HepG2 (cell line): ENCODE data around the gene NISCH. TPM values are rescaled to one million over a fixed set of nuclear protein-coding genes. Genes with fewer than 3 reads are reported as not detected.

Source experiments
- ATAC-seq: fragments of 200-7000 bp; cut with Tn5 transposase; 3 replicates; pipeline ENCODE4 v1.9.1; 2020; ENCODE audit warnings: mild to moderate bottlenecking, moderate library complexity
- BruUV-seq: library from RNA; stranded (reverse); fragments of 400-500 nt; replicated peaks from 2 replicates; lab custom pipeline; 2021; lab: Mats Ljungman, UMichigan
- CTCF ChIA-PET: fragments of 300-600 bp; formaldehyde crosslinking; extraction: SDS; loops from one replicate; lab custom pipeline; 2021; ENCODE audit warnings: low total read pairs, inconsistent platforms, low intra/inter-chr PET ratio; lab: Yijun Ruan, JAX
- POLR2A ChIA-PET: fragments of 350-600 bp; sonication (Branson Sonifier 250); formaldehyde crosslinking; loops from one replicate; lab custom pipeline; 2020; ENCODE audit warnings: antibody characterized with exemption, inconsistent platforms; lab: Yijun Ruan, JAX
- DNase-seq: peaks from one replicate; pipeline ENCODE4 v3.0.0-alpha.2; 2015; ENCODE audit warnings: low spot score
- FAIRE-seq: peaks from 3 replicates; lab custom pipeline; 2011; peaks lifted over from hg19 to GRCh38; lab: Jason Lieb, UNC
- H2AFZ ChIP-seq: one replicate; pipeline ENCODE4 v1.6.1; 2011; ENCODE audit warnings: low read length, inconsistent platforms
- H3K27ac ChIP-seq: fragments of 300-600 bp; 3 replicates; pipeline ENCODE4 v1.8.0; 2011; ENCODE audit warnings: mixed run types, mild to moderate bottlenecking, mixed read lengths, low read length, inconsistent platforms; ENCODE audit not compliant: insufficient read depth; ENCODE audit errors: extremely low read length
- H3K27me3 ChIP-seq, 2 experiments: fragments of 200-600 bp in 1 of 2; 2 replicates in 1 of 2; 3 replicates in 1 of 2; pipeline versions ENCODE4 v1.6.0 to v1.8.0; 2011; ENCODE audit warnings: low read length in 2 of 2, mild to moderate bottlenecking in 2 of 2, moderate library complexity in 2 of 2, inconsistent platforms in 1 of 2; ENCODE audit not compliant: insufficient read depth in 2 of 2, control insufficient read depth in 1 of 2
- H3K36me3 ChIP-seq, 2 experiments: fragments of 200-600 bp in 1 of 2; replicated peaks in 1 of 2; 2 replicates in 1 of 2; 3 replicates in 1 of 2; pipeline versions ENCODE4 v1.5.1 to v1.8.0; 2011; ENCODE audit warnings: low read length in 2 of 2, inconsistent platforms in 1 of 2; ENCODE audit not compliant: insufficient read depth in 2 of 2, control insufficient read depth in 1 of 2
- H3K4me1 ChIP-seq: 2 replicates; pipeline ENCODE4 v1.5.1; 2012; ENCODE audit warnings: low read length, inconsistent platforms; ENCODE audit not compliant: insufficient read depth
- H3K4me2 ChIP-seq: 2 replicates; pipeline ENCODE4 v1.6.0; 2011; ENCODE audit warnings: low read depth, low read length, inconsistent platforms
- H3K4me3 ChIP-seq, 3 experiments: fragments of 200-600 bp in 1 of 3; sonication (generic), shearing (Covaris generic) in 1 of 3; replicated peaks in 1 of 3; 2 replicates each; pipeline ENCODE4 v1.5.1; 2011 to 2016; ENCODE audit warnings: low read length in 3 of 3, inconsistent platforms in 2 of 3, low read depth in 2 of 3, mild to moderate bottlenecking in 2 of 3, control low read depth in 1 of 3, mixed read lengths in 1 of 3; ENCODE audit not compliant: insufficient read depth in 1 of 3
- H3K79me2 ChIP-seq: one replicate; pipeline ENCODE4 v1.6.1; 2011; ENCODE audit warnings: low read length, inconsistent platforms; ENCODE audit not compliant: insufficient read depth
- H3K9ac ChIP-seq: 2 replicates; pipeline ENCODE4 v1.6.0; 2011; ENCODE audit warnings: mild to moderate bottlenecking, low read depth, low read length, inconsistent platforms; ENCODE audit not compliant: insufficient read depth
- H3K9me3 ChIP-seq: 2 replicates; pipeline ENCODE4 v1.5.1; 2012; ENCODE audit warnings: mild to moderate bottlenecking, low read length
- H4K20me1 ChIP-seq: 2 replicates; pipeline ENCODE4 v1.6.0; 2011; ENCODE audit warnings: inconsistent platforms, mild to moderate bottlenecking, low read length, moderate library complexity; ENCODE audit not compliant: insufficient read depth
- ERF ChIP-seq: IDR thresholded peaks from 2 replicates; pipeline ENCODE4 v1.6.1; 2018; ENCODE audit warnings: missing biosample characterization, missing genetic modification reagents
- HDAC1 ChIP-seq: sonication (generic); formaldehyde crosslinking; IDR thresholded peaks from 2 replicates; pipeline ENCODE4 v1.5.1; 2020; ENCODE audit warnings: mild to moderate bottlenecking, missing genetic modification reagents
- IRF2 ChIP-seq: IDR thresholded peaks from 2 replicates; pipeline ENCODE4 v1.6.1; 2018; ENCODE audit warnings: missing genetic modification reagents, missing compliant biosample characterization
- POLR2G ChIP-seq: fragments of 200-400 bp; formaldehyde crosslinking; IDR thresholded peaks from 2 replicates; pipeline ENCODE4 v1.6.1; 2018; ENCODE audit warnings: mild to moderate bottlenecking, low read depth, low read length, moderate library complexity
- RBM22 ChIP-seq: fragments of 200-400 bp; formaldehyde crosslinking; optimal IDR thresholded peaks from 2 replicates; pipeline ENCODE3; 2017; ENCODE audit warnings: mild to moderate bottlenecking, low read length, moderate library complexity
- RFX5 ChIP-seq: IDR thresholded peaks from 2 replicates; pipeline ENCODE4 v1.6.1; 2011; ENCODE audit warnings: low read depth, low read length, improper control_type of control experiment
- SALL1 ChIP-seq: sonication (generic); formaldehyde crosslinking; IDR thresholded peaks from 2 replicates; pipeline ENCODE4 v1.8.0; 2022; ENCODE audit warnings: mild to moderate bottlenecking, missing genetic modification reagents
- SNAPC4 ChIP-seq: sonication (generic); formaldehyde crosslinking; IDR thresholded peaks from 2 replicates; pipeline ENCODE4 v1.4.0; 2020; ENCODE audit warnings: mild to moderate bottlenecking, missing genetic modification reagents
- ZBTB3 ChIP-seq: sonication (generic); formaldehyde crosslinking; IDR thresholded peaks from 2 replicates; pipeline ENCODE4 v1.4.0; 2020; ENCODE audit warnings: low read depth, mild to moderate bottlenecking, moderate library complexity, missing genetic modification reagents, borderline replicate concordance
- ZC3H13 ChIP-seq: sonication (generic); formaldehyde crosslinking; IDR thresholded peaks from 2 replicates; pipeline ENCODE4 v1.8.1; 2023; ENCODE audit warnings: mild to moderate bottlenecking, missing genetic modification reagents, moderate library complexity
- ZNF263 ChIP-seq: sonication (generic); formaldehyde crosslinking; IDR thresholded peaks from 2 replicates; pipeline ENCODE4 v1.4.0; 2020; ENCODE audit warnings: missing genetic modification reagents
- ZNF274 ChIP-seq: sonication (generic); formaldehyde crosslinking; IDR thresholded peaks from 2 replicates; pipeline ENCODE4 v1.5.1; 2020; ENCODE audit warnings: mild to moderate bottlenecking, missing genetic modification reagents
- ZNF296 ChIP-seq: sonication (generic); formaldehyde crosslinking; conservative IDR thresholded peaks from 2 replicates; pipeline ENCODE4 v1.5.0; 2020; ENCODE audit warnings: mild to moderate bottlenecking, missing genetic modification reagents
- ZNF501 ChIP-seq: sonication (generic); formaldehyde crosslinking; IDR thresholded peaks from 2 replicates; pipeline ENCODE4 v1.5.1; 2020; ENCODE audit warnings: mild to moderate bottlenecking, moderate library complexity, missing genetic modification reagents
- ZNF709 ChIP-seq: sonication (generic); formaldehyde crosslinking; IDR thresholded peaks from 2 replicates; pipeline ENCODE4 v1.5.0; 2020; ENCODE audit warnings: mild to moderate bottlenecking, missing genetic modification reagents
- ZSCAN21 ChIP-seq: sonication (generic); formaldehyde crosslinking; IDR thresholded peaks from 2 replicates; pipeline ENCODE4 v1.8.0; 2022; ENCODE audit warnings: mild to moderate bottlenecking, missing genetic modification reagents, moderate library complexity, borderline replicate concordance
- WGBS: methylation state at CpG from one replicate; pipeline ENCODE4 v1.1.6; 2017; ENCODE audit warnings: low lambda C conversion rate; 5-methylcytosine and 5-hydroxymethylcytosine counted together
- in situ Hi-C: cut with HindIII; loops from 2 replicates; pipeline ENCODE4 v1.10.0; 2017; ENCODE audit warnings: low pct_unique_long_range_greater_than_20kb; ENCODE audit not compliant: extremely low pct_ligation_motif_present
- intact Hi-C: fragments of 100-400 bp; cut with micrococcal nuclease; formaldehyde crosslinking; loops from one replicate; pipeline ENCODE4 v1.10.0; 2022; ENCODE audit not compliant: unreplicated experiment
- polyA plus RNA-seq, 8 experiments: library from polyadenylated mRNA; depleted of rRNA in 3 of 8; stranded (reverse) in 7 of 8; unstranded in 1 of 8; fragments of >200 nt; fragmentation: Illumina TruSeq in 4 of 8; extraction: Trizol in 4 of 8; gene quantifications; 2 replicates each; pipeline versions ENCODE4 v1.2.1 to v1.2.3, GENCODE V29; 2011 to 2016; ENCODE audit warnings: low read depth in 4 of 8, missing spikeins in 1 of 8, mixed read lengths in 1 of 8; ENCODE audit not compliant: insufficient read depth in 1 of 8
- total RNA-seq, 5 experiments: library from RNA; depleted of rRNA; stranded (reverse); fragments of >200 nt; fragmentation: Illumina TruSeq; extraction: Trizol; gene quantifications; 2 replicates each; pipeline ENCODE4 v1.2.3, GENCODE V29; 2016; ENCODE audit warnings: low read depth in 1 of 5

NISCH gene
- total and polyA plus RNA-seq, 2 of the 13 experiments (the other 11 are each of a cell fraction or from before 2014, with no cell fraction given): 27.0 to 47.6 TPM

- Histone ChIP-seq H3K36me3 (peaks cover 15 to 23% of the 10 kb centered on the region in 2 experiments), H3K4me2 (peak overlapping the region; percentile 90), H4K20me1 (0 out of 2 replicates have a peak, but pooled peaks cover 5% of the 10 kb centered on the region), H3K4me1 (peaks cover 55% of the 10 kb centered on the region), H3K27me3 (no peaks in the 10 kb centered on the region; a peak in 1 of 5 replicates), H2AFZ (no peak overlapping the region), H3K9me3 (no peaks in the 10 kb centered on the region), H3K4me3 (peak overlapping the region; percentile 65 to 89 (median 87)), H3K9ac (peak overlapping the region; percentile 85), H3K79me2 (peaks cover 47% of the 10 kb centered on the region), H3K27ac (peak overlapping the region; percentile 66)
- ATAC-seq: no peak
- TSS peak; percentile 61 for BruUV-seq
- WGBS: 71% methylated on average over 9 of the region's 14 CpGs
- CTCF ChIA-PET: no interaction called here
- no peak for DNase-seq
- intact Hi-C loops: loop anchor here (5.0 kb wide), 1 partner anchor 60 kb away; no protein-coding TSS in a partner anchor
- no peak for FAIRE-seq
- POLR2A ChIA-PET: interaction anchor here (1.0 to 1.5 kb wide), 4 partner anchors 9 to 36 kb away, joined by 3 to 5 read pairs (median 4); partner anchors contain the start of gene STAB1
- in situ Hi-C loops: no loop called here
- no peak for TF ChIP-seq ERF
- peak; percentile 29 for TF ChIP-seq RBM22
- TF ChIP-seq ZNF263 (CRISPR knock-in tag): peak; percentile 41; the same call in 1 of the 2 replicates
- no peak for TF ChIP-seq ZNF501 (CRISPR knock-in tag)
- peak; percentile 9; the same call in 1 of the 2 replicates for TF ChIP-seq IRF2 (CRISPR knock-in tag)
- TF ChIP-seq ZBTB3: no peak
- TF ChIP-seq HDAC1 (CRISPR knock-in tag): peak; percentile 4; the same call in 1 of the 2 replicates
- no peak for TF ChIP-seq ZNF296 (CRISPR knock-in tag)
- TF ChIP-seq ZNF274 (CRISPR knock-in tag): no peak
- 0 out of 2 replicates have a peak, but pooled peaks have one; percentile 2 for TF ChIP-seq ZC3H13 (CRISPR knock-in tag)
- no peak for TF ChIP-seq ZSCAN21 (CRISPR knock-in tag)
- no peak for TF ChIP-seq RFX5
- 0 out of 2 replicates have a peak, but pooled peaks have one; percentile 40 for TF ChIP-seq ZNF709 (CRISPR knock-in tag)
- TF ChIP-seq SALL1 (CRISPR knock-in tag): peak; percentile 17; the same call in 1 of the 2 replicates
- TF ChIP-seq SNAPC4: no peak
- TF ChIP-seq POLR2G: peak; percentile 29; the same call in 1 of the 2 replicates
Measured at GRCh38 chr3:52531860-52532516, 76.6 kb downstream of the NISCH start.
